Kidney glomerular epithelial cell (primary cell): ENCODE results near the gene EPHB1.
"Not testable (repeated sequence)": the region's sequence is repeated elsewhere in the genome, so short reads cannot be mapped to it uniquely, and the experiment has no call there.

Experiments
- DNase-seq: peaks from one replicate; lab custom pipeline; 2025; lab: John Stamatoyannopoulos, UW

EPHB1 gene

DNA sequence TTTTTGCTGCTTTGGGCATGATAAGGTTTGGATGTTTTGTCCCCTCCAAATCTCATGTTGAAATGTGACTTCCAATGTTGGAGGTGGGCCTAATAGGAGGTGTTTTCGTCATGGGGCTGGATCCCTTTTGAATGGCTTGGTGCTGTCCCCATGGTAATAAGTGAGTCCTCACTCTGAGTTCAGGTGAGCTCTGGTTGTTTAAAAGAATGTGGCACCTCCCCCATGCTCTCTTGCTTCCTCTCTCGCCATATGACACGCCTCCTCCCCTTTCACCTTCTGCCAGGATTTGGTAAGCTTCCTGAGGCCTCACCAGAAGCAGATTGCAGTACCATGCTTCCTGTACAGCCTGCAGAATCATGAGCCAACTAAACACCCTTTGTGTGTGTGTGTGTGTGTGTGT, 255.5 kb downstream of the EPHB1 start:
- no peak for DNase-seq

DNA sequence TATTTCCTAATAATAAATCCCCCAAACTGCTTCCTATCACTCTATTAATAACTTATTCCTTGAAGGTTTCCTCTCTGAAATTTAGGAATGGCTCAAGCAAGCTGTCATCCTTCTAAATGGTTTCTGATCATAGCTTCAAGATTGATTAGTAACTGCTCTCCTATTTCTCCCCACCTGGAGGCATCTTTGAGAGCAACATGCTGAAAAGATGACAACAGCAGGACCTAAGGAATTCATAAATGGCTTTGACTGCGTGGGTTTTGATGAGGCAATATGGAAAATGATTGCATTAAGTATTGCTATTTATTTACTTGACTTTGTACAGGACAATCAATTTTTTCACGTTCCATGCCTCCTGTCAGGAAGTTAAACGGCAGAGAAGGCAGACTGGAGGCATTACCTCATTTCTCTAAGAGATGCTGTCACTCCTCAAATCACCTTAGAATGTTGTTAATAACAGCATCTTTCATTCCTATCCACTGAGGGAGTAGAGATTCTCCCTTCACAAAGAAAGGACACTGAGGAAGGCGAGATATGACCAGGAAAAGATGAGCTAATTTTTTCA, 256.4 kb downstream of the EPHB1 start:
- DNase-seq, result no peak

- DNase-seq, result no peak
Observed at GRCh38 chr3:135055449-135055848, 260.4 kb downstream of the EPHB1 start.

GRCh38 chr3:135056084-135056730, 261.1 kb downstream of the EPHB1 start:
- no peak for DNase-seq

DNA sequence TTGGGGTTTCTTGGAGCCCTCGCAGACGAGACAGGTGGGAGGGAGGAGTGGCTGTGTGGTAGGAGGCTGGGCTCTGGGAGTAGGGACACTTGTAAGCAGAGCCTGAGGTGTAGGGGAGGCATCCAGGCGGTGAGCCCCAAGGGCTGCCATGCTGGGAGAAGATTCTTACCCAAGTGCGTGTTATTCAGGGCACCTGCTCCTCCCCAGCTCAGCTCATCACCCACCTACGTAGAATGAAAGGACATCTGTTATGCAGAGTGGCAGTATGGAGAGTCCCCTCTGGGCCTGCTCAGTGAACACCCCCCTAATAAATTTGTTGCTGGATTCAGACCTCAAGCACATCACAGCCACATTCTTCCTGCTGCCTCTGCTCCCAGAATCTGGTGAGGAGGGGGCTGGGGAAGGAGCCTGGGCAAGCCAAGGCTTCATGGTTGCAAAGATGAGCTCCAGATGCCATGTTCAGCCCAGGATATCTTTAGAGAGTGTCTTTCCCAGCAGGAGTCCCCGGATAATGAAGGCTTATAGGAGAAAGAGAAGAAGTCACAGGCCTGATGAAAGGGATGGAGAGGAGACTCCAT, 261.8 kb downstream of the EPHB1 start:
- DNase-seq, result no peak

DNA sequence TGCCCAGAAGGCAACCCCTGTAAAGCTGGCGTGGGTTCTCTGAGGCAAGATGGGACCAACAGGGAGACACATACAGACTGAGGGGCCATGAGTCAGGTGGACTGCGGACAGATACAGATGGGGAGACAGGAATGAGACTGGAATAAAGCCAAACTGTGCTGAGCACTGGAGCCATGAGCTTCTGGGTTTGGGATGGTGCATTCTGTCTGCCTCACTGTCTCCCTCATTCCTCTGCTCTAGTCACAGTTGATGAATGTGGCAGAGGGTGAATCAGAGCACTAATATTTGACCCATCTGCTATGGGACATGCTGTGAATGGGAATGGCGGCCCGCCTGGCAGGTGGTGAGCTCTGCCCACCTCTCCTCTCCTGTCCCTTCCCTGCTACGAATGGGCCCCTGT, 262.9 kb downstream of the EPHB1 start:
- DNase-seq, result no peak

GRCh38 chr3:135059580-135059979, 264.5 kb downstream of the EPHB1 start:
- no peak for DNase-seq

GRCh38 chr3:135066844-135067727, 272.0 kb downstream of the EPHB1 start:
- DNase-seq, result not testable (repeated sequence)

GRCh38 chr3:135068011-135068410, 273.0 kb downstream of the EPHB1 start:
- no peak for DNase-seq

- no peak for DNase-seq
Observed at GRCh38 chr3:135069406-135069805, 274.3 kb downstream of the EPHB1 start.

GRCh38 chr3:135071483-135071882, 276.4 kb downstream of the EPHB1 start:
- DNase-seq, result no peak

DNA sequence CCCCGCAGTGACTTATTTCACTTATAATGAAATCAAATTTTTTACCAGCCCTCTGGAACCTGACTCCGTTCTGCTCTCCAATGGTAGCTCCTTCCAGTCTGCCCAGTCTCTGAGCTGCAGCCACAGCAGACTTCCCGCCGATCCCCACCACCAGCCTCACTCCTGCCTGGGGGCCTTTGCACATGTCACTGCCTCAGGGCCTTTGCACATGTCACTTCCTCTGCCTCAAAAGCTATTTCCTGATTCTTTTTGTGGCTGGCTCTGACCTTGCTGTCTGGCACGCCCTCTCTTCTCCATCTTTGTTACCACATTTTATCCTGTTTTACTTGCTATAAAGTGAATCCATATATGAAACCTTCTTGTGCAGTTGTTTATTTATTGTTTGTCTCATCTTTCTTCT, 277.4 kb downstream of the EPHB1 start:
- DNase-seq, result no peak

DNA sequence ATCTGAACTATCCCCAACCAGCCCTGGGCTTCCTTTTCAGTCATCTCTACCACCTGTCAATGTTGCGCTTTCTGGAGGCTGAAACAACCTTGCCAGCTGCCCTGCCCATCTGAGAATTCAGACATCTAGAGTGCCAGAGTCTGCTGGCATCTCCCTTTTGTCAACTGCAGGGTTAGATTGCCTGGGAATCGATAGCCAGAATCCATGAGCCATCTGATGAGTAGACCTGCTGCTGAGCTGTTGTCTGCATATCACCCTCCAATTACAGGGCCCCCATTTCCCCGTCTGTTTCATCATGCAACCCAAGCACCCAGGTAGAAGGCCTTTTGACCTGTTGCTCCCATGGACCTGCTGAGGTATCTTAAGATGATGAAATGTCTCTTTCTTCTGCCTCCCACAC, 280.1 kb downstream of the EPHB1 start:
- DNase-seq, result no peak

DNA sequence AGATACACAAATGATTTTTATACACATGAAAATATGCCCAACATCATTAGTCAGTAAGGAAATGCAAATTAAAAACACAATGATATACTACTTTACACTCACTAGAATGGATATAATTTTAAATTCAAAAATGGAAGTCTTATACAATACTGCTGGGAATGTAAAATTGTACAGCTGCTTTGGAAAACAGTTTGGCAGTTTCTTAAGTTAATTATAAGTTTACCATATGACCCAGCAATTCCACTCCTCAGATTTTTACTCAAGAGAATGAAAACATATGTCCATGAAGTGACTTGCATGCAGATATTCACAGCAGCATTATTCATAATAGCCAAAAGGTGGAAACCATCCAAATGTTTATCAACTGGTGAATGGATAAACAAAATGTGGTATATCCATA, 281.3 kb downstream of the EPHB1 start:
- no peak for DNase-seq

- no peak for DNase-seq
Observed at GRCh38 chr3:135077186-135077585, 282.1 kb downstream of the EPHB1 start.

DNA sequence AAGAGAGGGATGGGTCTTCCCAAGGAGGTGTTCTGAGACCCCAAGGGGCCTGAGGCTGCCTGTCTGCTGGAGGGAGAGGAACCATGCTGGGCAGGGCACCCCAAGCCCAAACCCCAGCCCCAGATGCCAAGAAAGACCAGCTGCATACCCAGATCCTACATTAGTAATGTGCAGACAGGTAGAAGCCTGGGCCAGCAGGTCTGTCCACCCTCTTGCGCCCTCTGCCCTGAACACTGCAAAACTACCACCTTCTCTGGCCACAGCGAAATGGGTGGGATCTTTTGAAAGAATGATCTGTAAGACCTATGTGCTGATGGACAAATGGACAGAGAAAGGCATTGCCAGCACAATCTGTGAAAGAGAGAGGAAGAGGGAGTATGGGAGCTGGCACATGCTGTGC, 283.2 kb downstream of the EPHB1 start:
- no peak for DNase-seq

GRCh38 chr3:135079095-135079494, 284.0 kb downstream of the EPHB1 start:
- DNase-seq, result no peak

DNA sequence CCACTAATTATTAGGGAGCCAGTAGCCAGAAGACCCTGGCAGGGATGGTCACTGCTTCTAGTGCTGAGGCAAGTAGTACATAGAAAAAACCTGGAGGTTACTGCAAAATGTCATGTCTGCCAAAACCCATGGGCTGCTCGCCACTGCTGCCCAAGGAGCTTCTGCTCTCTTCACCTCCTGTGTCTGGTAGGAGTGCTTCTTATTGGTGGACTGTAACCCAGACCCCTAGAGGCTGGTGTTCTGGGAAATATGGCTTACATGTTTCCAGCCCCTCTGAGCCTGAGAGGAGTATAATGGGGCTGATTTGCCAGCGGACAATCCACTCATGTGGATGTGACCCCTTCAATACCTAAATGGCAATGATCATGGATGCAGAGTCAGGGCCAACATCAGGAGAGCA, 286.4 kb downstream of the EPHB1 start:
- no peak for DNase-seq

DNA sequence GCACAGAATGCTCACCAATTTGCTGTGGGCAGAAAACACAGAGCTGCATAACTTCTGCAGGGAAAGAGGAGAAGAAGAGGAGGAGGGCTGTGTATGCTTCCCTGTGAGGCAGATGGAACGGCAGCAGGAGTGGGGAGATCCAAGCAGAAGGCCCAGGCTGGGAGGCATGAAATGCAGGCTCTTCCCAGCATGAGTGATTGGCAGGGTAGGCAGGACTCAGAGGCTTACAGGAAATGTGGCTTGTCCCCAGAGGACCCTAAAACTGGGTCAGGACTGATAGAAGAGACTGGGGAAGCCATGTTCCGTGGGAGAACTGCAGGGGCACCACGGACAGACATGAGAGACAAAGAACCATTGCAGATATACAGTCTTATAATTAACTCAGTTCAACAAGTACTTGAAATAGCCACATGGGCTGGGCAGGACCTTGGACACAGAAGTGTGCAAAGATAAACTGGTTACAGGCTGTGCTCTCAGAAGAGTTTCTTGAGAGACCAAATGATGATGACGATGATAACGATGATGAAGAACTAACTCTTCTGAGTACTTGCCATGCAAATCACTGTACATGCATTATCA, 286.9 kb downstream of the EPHB1 start:
- no peak for DNase-seq

DNA sequence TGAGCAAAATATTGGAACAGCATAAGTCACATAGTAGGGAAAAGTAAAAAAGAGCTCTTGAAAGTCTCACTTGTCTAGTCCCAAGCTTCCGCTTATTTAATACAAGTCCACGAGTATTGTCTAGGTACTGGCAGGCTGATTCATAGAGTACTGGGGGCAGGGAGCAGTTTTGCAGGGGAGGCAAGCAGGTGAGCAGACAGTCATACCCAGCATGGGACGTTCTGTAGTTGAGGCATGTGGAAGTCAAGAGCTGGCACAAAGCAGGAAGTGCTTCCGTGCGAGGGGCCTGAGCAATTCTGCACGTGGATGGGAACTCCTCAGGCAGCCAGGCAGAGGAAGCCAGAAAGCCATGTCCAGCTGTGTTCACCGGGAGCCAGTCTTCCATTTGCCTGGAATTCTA, 287.6 kb downstream of the EPHB1 start:
- no peak for DNase-seq

GRCh38 chr3:135083179-135083578, 288.1 kb downstream of the EPHB1 start:
- DNase-seq, result no peak

GRCh38 chr3:135083756-135084155, 288.7 kb downstream of the EPHB1 start:
- no peak for DNase-seq

- no peak for DNase-seq
Observed at GRCh38 chr3:135084405-135084804, 289.3 kb downstream of the EPHB1 start.
